HTR-8/SVneo (cell line): ENCODE measurements around the gene TTLL6.
A peak's percentile ranks its signal among the peaks of the same experiment; 100 is the strongest.
"Not testable (repeated sequence)": the region's sequence is repeated elsewhere in the genome, so short reads cannot be mapped to it uniquely, and the experiment has no call there.

ENCODE experiments used
- DNase-seq: peaks from one replicate; pipeline ENCODE4 v3.0.0; 2011; ENCODE audit warnings: low spot score, mixed read lengths; ENCODE audit not compliant: insufficient read length
- FAIRE-seq: peaks from 2 replicates; lab custom pipeline; 2011; peaks lifted over from hg19 to GRCh38; lab: Jason Lieb, UNC

Gene TTLL6

GRCh38 chr17:48726114-48726915 lies 90.7 kb downstream of the TTLL6 start:
- no peak for DNase-seq

GRCh38 chr17:48725288-48726064 lies 91.6 kb downstream of the TTLL6 start:
- FAIRE-seq (no peak), DNase-seq (no peak)

More at GRCh38 chr17:48726114-48726915, 90.7 kb downstream of the TTLL6 start:
- FAIRE-seq = no peak

- FAIRE-seq (no peak), DNase-seq (no peak)
These were observed 92.1 kb downstream of the TTLL6 start for GRCh38 chr17:48725004-48725287.

GRCh38 chr17:48724251-48725003 lies 92.6 kb downstream of the TTLL6 start:
- FAIRE-seq (no peak), DNase-seq (peak; percentile 85)

GRCh38 chr17:48723423-48724250 lies 93.4 kb downstream of the TTLL6 start:
- no peak for DNase-seq
- FAIRE-seq = peak; percentile 93

- no peak for DNase-seq
- FAIRE-seq = no peak
These were observed 94.1 kb downstream of the TTLL6 start, which contains the start of gene PRAC2 for GRCh38 chr17:48722915-48723422. Gene PRAC2, plus strand, starts transcription at chr17:48723185. Its CDS starts 1,226 bp downstream, at chr17:48724411.

GRCh38 chr17:48722201-48722907 lies 94.7 kb downstream of the TTLL6 start, which contains the start of gene PRAC1:
Gene PRAC1, minus strand, starts transcription at chr17:48722518. Its CDS starts 126 bp downstream, at chr17:48722392.
- DNase-seq (no peak), FAIRE-seq (no peak)

- FAIRE-seq = no peak
- DNase-seq = no peak
These were observed 96.0 kb downstream of the TTLL6 start for GRCh38 chr17:48721009-48721402.

GRCh38 chr17:48720266-48721008 lies 96.6 kb downstream of the TTLL6 start:
- FAIRE-seq = no peak
- no peak for DNase-seq

- DNase-seq (no peak), FAIRE-seq (no peak)
These were observed 97.3 kb downstream of the TTLL6 start for GRCh38 chr17:48719642-48720265.

GRCh38 chr17:48718761-48719641 lies 98.0 kb downstream of the TTLL6 start:
- DNase-seq = no peak
- FAIRE-seq = no peak

- FAIRE-seq (no peak), DNase-seq (no peak)
These were observed 98.7 kb downstream of the TTLL6 start for GRCh38 chr17:48718227-48718760.

GRCh38 chr17:48717367-48718226 lies 99.4 kb downstream of the TTLL6 start:
- DNase-seq = no peak
- FAIRE-seq = no peak

- not testable (repeated sequence) for DNase-seq, FAIRE-seq
These were observed 100.5 kb downstream of the TTLL6 start for GRCh38 chr17:48716549-48716948.

GRCh38 chr17:48715496-48716399 lies 101.3 kb downstream of the TTLL6 start:
- no peak for DNase-seq
- FAIRE-seq = peak; percentile 16
